GM12878 (cell line): ENCODE measurements around the gene PPP1R13B. TPM values are rescaled to one million over a fixed set of nuclear protein-coding genes. Genes with fewer than 3 reads are reported as not detected.

ENCODE experiments used
- ATAC-seq: fragments of 200-7000 bp; cut with Tn5 transposase; 3 replicates; pipeline ENCODE4 v1.9.1; 2020; ENCODE audit warnings: mild to moderate bottlenecking, moderate library complexity
- BruUV-seq: library from RNA; stranded (reverse); fragments of 400-500 nt; replicated peaks from 2 replicates; lab custom pipeline; 2021; lab: Mats Ljungman, UMichigan
- CTCF ChIA-PET: fragments of 300-600 bp; sonication (Branson Sonifier 250); formaldehyde crosslinking; extraction: SDS; loops from one replicate; lab custom pipeline; 2021; ENCODE audit warnings: inconsistent platforms; lab: Yijun Ruan, JAX
- POLR2A ChIA-PET: fragments of 350-600 bp; formaldehyde crosslinking; extraction: SDS; loops from one replicate; lab custom pipeline; 2021; ENCODE audit warnings: inconsistent platforms; lab: Charles Lee
- RAD21 ChIA-PET: fragments of 300-600 bp; sonication (Branson Sonifier 250); formaldehyde crosslinking; loops from one replicate; lab custom pipeline; 2023; ENCODE audit warnings: antibody characterized with exemption; ENCODE audit not compliant: unreplicated experiment; lab: Charles Lee
- SMC1A ChIA-PET: fragments of 300-600 bp; sonication (Branson Sonifier 250); formaldehyde crosslinking; loops from one replicate; lab custom pipeline; 2023; ENCODE audit not compliant: unreplicated experiment, uncharacterized antibody; lab: Charles Lee
- DNase-seq: peaks from one replicate; pipeline ENCODE4 v3.0.0-alpha.2; 2011; ENCODE audit warnings: low read depth, low spot score
- FAIRE-seq: peaks from 3 replicates; lab custom pipeline; 2011; peaks lifted over from hg19 to GRCh38; lab: Jason Lieb, UNC
- H2AFZ ChIP-seq: 2 replicates; pipeline ENCODE4 v1.6.0; 2011; ENCODE audit warnings: low read depth, low read length, control low read depth; ENCODE audit not compliant: control insufficient read depth
- H3K27ac ChIP-seq: 2 replicates; pipeline ENCODE4 v1.5.1; 2011; ENCODE audit warnings: control low read depth; ENCODE audit not compliant: control insufficient read depth, insufficient read depth
- H3K27me3 ChIP-seq, 2 experiments: replicated peaks in 1 of 2; 2 replicates each; pipeline versions ENCODE4 v1.6.0 to v1.6.1; 2011; ENCODE audit warnings: low read length in 1 of 2; ENCODE audit not compliant: control insufficient read depth in 2 of 2, insufficient read depth in 2 of 2
- H3K36me3 ChIP-seq, 2 experiments: 2 replicates each; pipeline ENCODE4 v1.5.1; 2011; ENCODE audit warnings: low read length in 1 of 2; ENCODE audit not compliant: control insufficient read depth in 2 of 2, insufficient read depth in 2 of 2
- H3K4me1 ChIP-seq: 2 replicates; pipeline ENCODE4 v1.6.1; 2011; ENCODE audit warnings: mild to moderate bottlenecking, low read length, moderate library complexity, mixed read lengths; ENCODE audit not compliant: control insufficient read depth, insufficient read depth
- H3K4me2 ChIP-seq: 2 replicates; pipeline ENCODE4 v1.6.0; 2011; ENCODE audit warnings: control low read depth; ENCODE audit not compliant: control insufficient read depth, insufficient read depth
- H3K4me3 ChIP-seq: fragments of 200-600 bp; sonication (generic); 2 replicates; pipeline ENCODE4 v1.5.1; 2016
- H3K79me2 ChIP-seq: 2 replicates; pipeline ENCODE4 v1.6.0; 2011; ENCODE audit warnings: low read length; ENCODE audit not compliant: control insufficient read depth, insufficient read depth
- H3K9ac ChIP-seq: 2 replicates; pipeline ENCODE4 v1.8.0; 2011; ENCODE audit warnings: low read length, control low read depth, mixed read lengths; ENCODE audit not compliant: control insufficient read depth, insufficient read depth
- H3K9me3 ChIP-seq: replicated peaks from 3 replicates; pipeline ENCODE4 v1.5.1; 2011; ENCODE audit warnings: mild to moderate bottlenecking, low read length; ENCODE audit not compliant: control insufficient read depth, insufficient read depth
- H4K20me1 ChIP-seq: 2 replicates; pipeline ENCODE4 v1.6.0; 2011; ENCODE audit not compliant: control insufficient read depth, insufficient read depth
- BHLHE40 ChIP-seq, 2 experiments: fragments of 450-650 bp in 1 of 2; IDR thresholded peaks; 2 replicates each; pipeline ENCODE4 v1.6.1; 2011 to 2017; ENCODE audit warnings: low read depth in 2 of 2, borderline replicate concordance in 1 of 2, improper control_type of control experiment in 1 of 2, low read length in 1 of 2, mild to moderate bottlenecking in 1 of 2
- CBFB ChIP-seq: IDR thresholded peaks from 2 replicates; pipeline ENCODE4 v1.6.1; 2016; ENCODE audit warnings: antibody characterized with exemption, low read depth
- CEBPB ChIP-seq, 2 experiments: fragments of 150-350 bp in 1 of 2; IDR thresholded peaks; 2 replicates each; pipeline ENCODE4 v1.6.1; 2012 to 2014; ENCODE audit warnings: low read depth in 2 of 2, low read length in 2 of 2, borderline replicate concordance in 1 of 2, inconsistent platforms in 1 of 2
- CHD2 ChIP-seq: IDR thresholded peaks from 2 replicates; pipeline ENCODE4 v1.6.1; 2011; ENCODE audit warnings: low read depth, low read length, improper control_type of control experiment, borderline replicate concordance
- FOXM1 ChIP-seq: IDR thresholded peaks from 2 replicates; pipeline ENCODE4 v1.6.1; 2012; ENCODE audit warnings: low read depth, mild to moderate bottlenecking, inconsistent platforms, low read length, moderate library complexity
- HCFC1 ChIP-seq: fragments of 150-350 bp; IDR thresholded peaks from 2 replicates; pipeline ENCODE4 v1.6.1; 2014; ENCODE audit warnings: low read length
- HDAC6 ChIP-seq: fragments of 200-600 bp; sonication (generic); IDR thresholded peaks from one replicate; pipeline ENCODE4 v1.8.0; 2017; ENCODE audit warnings: antibody characterized with exemption; ENCODE audit not compliant: unreplicated experiment
- HSF1 ChIP-seq: fragments of 150-350 bp; IDR thresholded peaks from 2 replicates; pipeline ENCODE4 v1.6.1; 2014; ENCODE audit warnings: mild to moderate bottlenecking, low read depth, low read length
- JUND ChIP-seq: IDR thresholded peaks from 2 replicates; pipeline ENCODE4 v1.6.1; 2012; ENCODE audit warnings: low read depth, mild to moderate bottlenecking, low read length, improper control_type of control experiment, moderate library complexity
- LARP7 ChIP-seq: fragments of 450-650 bp; IDR thresholded peaks from 2 replicates; pipeline ENCODE4 v1.6.1; 2017; ENCODE audit warnings: mild to moderate bottlenecking
- MXI1 ChIP-seq: fragments of 150-350 bp; IDR thresholded peaks from 2 replicates; pipeline ENCODE4 v1.6.1; 2011; ENCODE audit warnings: low read depth, mild to moderate bottlenecking, inconsistent platforms, low read length, improper control_type of control experiment
- PAX8 ChIP-seq: fragments of 450-650 bp; IDR thresholded peaks from 2 replicates; pipeline ENCODE4 v1.6.1; 2017; ENCODE audit warnings: mild to moderate bottlenecking, moderate library complexity
- SP1 ChIP-seq: IDR thresholded peaks from one replicate; pipeline ENCODE4 v1.6.1; 2011; ENCODE audit warnings: low read depth, low read length
- WGBS: methylation state at CpG from one replicate; pipeline ENCODE4 v1.1.6; 2016; ENCODE audit warnings: low lambda C conversion rate; ENCODE audit not compliant: insufficient replicate concordance, insufficient coverage; ENCODE audit errors: missing lambda C conversion rate; 5-methylcytosine and 5-hydroxymethylcytosine counted together
- in situ Hi-C: fragments of 300-500 bp; cut with MboI; formaldehyde crosslinking; loops from 9 replicates; pipeline ENCODE4 v1.14.3; 2018; ENCODE audit warnings: mixed read lengths
- intact Hi-C: fragments of 100-400 bp; cut with micrococcal nuclease; formaldehyde crosslinking; loops from one replicate; pipeline ENCODE4 v1.14.2; 2022; ENCODE audit not compliant: unreplicated experiment
- polyA plus RNA-seq, 11 experiments: library from polyadenylated mRNA; depleted of rRNA in 4 of 11; unstranded in 6 of 11; stranded (reverse) in 5 of 11; fragments of >200 nt; fragmentation: Nextera tagmentation in 4 of 11; fragmentation: Illumina TruSeq in 1 of 11; extraction: Ambion mirVana in 4 of 11; extraction: Trizol in 1 of 11; gene quantifications; 1 replicate in 1 of 11; 2 replicates in 10 of 11; pipeline versions ENCODE4 v1.2.1 to v1.2.3, GENCODE V29; 2011 to 2016; ENCODE audit warnings: inconsistent platforms in 2 of 11, missing spikeins in 2 of 11, low read depth in 1 of 11
- total RNA-seq, 4 experiments: library from RNA; depleted of rRNA in 3 of 4; stranded (reverse); fragments of >200 nt in 3 of 4; fragmentation: Illumina TruSeq in 1 of 4; extraction: Trizol in 1 of 4; gene quantifications; 2 replicates each; pipeline versions ENCODE4 v1.2.1 to v1.2.3, GENCODE V29; 2013 to 2021
- TF ChIP-seq, protein P1 (sequence below): fragments of 450-650 bp; formaldehyde crosslinking; IDR thresholded peaks from 2 replicates; pipeline ENCODE4 v1.4.0; 2020; ENCODE audit warnings: mild to moderate bottlenecking, moderate library complexity

Gene PPP1R13B
- total and polyA plus RNA-seq, 10 of the 15 experiments (the other 5 are each of a cell fraction or from before 2014, with no cell fraction given): 0.16 to 8.1 (median 3.2) TPM

- SMC1A ChIA-PET: no interaction called here
- Histone ChIP-seq H3K27ac (peak overlapping the region; percentile 47), H3K4me2 (peak overlapping the region; percentile 79), H3K9me3 (no peaks in the 10 kb centered on the region), H2AFZ (peak overlapping the region; percentile 58), H3K27me3 (no peaks in the 10 kb centered on the region), H3K4me3 (peak overlapping the region; percentile 76), H3K79me2 (no peaks in the 10 kb centered on the region), H3K36me3 (no peaks in the 10 kb centered on the region), H3K4me1 (peaks cover 10% of the 10 kb centered on the region), H3K9ac (peak overlapping the region; percentile 71), H4K20me1 (no peaks in the 10 kb centered on the region)
- intact Hi-C loops: loop anchor here (2.0 kb wide), 1 partner anchor 63 kb away; no protein-coding TSS in a partner anchor
- POLR2A ChIA-PET: interaction anchor here (0.5 kb wide), 1 partner anchor 12 kb away, joined by 5 read pairs; no protein-coding TSS in a partner anchor
- WGBS: 19% methylated on average over 50 of the region's 53 CpGs
- RAD21 ChIA-PET: interaction anchor here (0.9 kb wide), 1 partner anchor 63 kb away, joined by 5 read pairs; no protein-coding TSS in a partner anchor
- in situ Hi-C loops: no loop called here
- ATAC-seq: peak; percentile 97
- BruUV-seq: no TSS peak
- no peak for FAIRE-seq
- CTCF ChIA-PET: interaction anchor here (1.3 to 1.4 kb wide), 4 partner anchors 29 to 66 kb away, joined by 3 to 5 read pairs (median 4); no protein-coding TSS in a partner anchor
- DNase-seq: peak; percentile 12
- no peak for TF ChIP-seq HSF1
- TF ChIP-seq JUND: no peak
- no peak for TF ChIP-seq FOXM1
- peak; percentile 83 for TF ChIP-seq SP1
- TF ChIP-seq MXI1: no peak
- TF ChIP-seq CEBPB (IDR thresholded peaks at IDR 0.05; ENCODE audit: borderline replicate concordance in 1 of 2, low read depth in 2 of 2, low read length in 2 of 2): no peak
- TF ChIP-seq, protein P1, sequence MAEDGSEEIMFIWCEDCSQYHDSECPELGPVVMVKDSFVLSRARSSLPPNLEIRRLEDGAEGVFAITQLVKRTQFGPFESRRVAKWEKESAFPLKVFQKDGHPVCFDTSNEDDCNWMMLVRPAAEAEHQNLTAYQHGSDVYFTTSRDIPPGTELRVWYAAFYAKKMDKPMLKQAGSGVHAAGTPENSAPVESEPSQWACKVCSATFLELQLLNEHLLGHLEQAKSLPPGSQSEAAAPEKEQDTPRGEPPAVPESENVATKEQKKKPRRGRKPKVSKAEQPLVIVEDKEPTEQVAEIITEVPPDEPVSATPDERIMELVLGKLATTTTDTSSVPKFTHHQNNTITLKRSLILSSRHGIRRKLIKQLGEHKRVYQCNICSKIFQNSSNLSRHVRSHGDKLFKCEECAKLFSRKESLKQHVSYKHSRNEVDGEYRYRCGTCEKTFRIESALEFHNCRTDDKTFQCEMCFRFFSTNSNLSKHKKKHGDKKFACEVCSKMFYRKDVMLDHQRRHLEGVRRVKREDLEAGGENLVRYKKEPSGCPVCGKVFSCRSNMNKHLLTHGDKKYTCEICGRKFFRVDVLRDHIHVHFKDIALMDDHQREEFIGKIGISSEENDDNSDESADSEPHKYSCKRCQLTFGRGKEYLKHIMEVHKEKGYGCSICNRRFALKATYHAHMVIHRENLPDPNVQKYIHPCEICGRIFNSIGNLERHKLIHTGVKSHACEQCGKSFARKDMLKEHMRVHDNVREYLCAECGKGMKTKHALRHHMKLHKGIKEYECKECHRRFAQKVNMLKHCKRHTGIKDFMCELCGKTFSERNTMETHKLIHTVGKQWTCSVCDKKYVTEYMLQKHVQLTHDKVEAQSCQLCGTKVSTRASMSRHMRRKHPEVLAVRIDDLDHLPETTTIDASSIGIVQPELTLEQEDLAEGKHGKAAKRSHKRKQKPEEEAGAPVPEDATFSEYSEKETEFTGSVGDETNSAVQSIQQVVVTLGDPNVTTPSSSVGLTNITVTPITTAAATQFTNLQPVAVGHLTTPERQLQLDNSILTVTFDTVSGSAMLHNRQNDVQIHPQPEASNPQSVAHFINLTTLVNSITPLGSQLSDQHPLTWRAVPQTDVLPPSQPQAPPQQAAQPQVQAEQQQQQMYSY (CRISPR knock-in tag): no peak
- peak; percentile 45; the same call in 1 of the 2 replicates for TF ChIP-seq LARP7
- TF ChIP-seq CBFB: no peak
- no peak for TF ChIP-seq HCFC1
- peak in 1 of 2 experiments; percentile 40; a peak in 1 of 4 replicates for TF ChIP-seq BHLHE40 (IDR thresholded peaks at IDR 0.05; ENCODE audit: borderline replicate concordance in 1 of 2, low read depth in 2 of 2, low read length in 1 of 2)
- TF ChIP-seq HDAC6: no peak
- TF ChIP-seq PAX8: no peak
- 0 out of 2 replicates have a peak, but pooled peaks have one; percentile 25 for TF ChIP-seq CHD2
Observed at GRCh38 chr14:103871596-103872480, 24.5 kb upstream of the PPP1R13B start.
